Measurements from ENCODE around the gene MAST4.
"Not testable (repeated sequence)": the region's sequence is repeated elsewhere in the genome, so short reads cannot be mapped to it uniquely, and the experiment has no call there.

Gene MAST4

GRCh38 chr5:66742896-66743247 is 146.7 kb downstream of the MAST4 start:
- H3K27me3 ChIP-seq (replicated peaks; ENCODE audit: control insufficient read depth, insufficient read depth, low read length): peaks cover 2% of the 10 kb centered on the region; the same call in 1 of the 2 replicates

GRCh38 chr5:66743344-66743743 is 147.2 kb downstream of the MAST4 start:
- no peak overlapping the region for H3K4me3 ChIP-seq (replicated peaks; ENCODE audit: low read depth, low read length)
- H3K36me3 ChIP-seq (ENCODE audit: control insufficient read depth, insufficient read depth, low read length): no peaks in the 10 kb centered on the region
- TF ChIP-seq CTCF (IDR thresholded peaks at IDR 0.05; ENCODE audit: insufficient read depth, low read length, poor library complexity, severe bottlenecking): no peak
- DNase-seq (ENCODE audit: extremely low read depth, insufficient read length): no peak
- no peaks in the 10 kb centered on the region for H3K27me3 ChIP-seq (replicated peaks; ENCODE audit: control insufficient read depth, insufficient read depth, low read length)

More at GRCh38 chr5:66742896-66743247, 146.7 kb downstream of the MAST4 start:
- no peak for DNase-seq (ENCODE audit: extremely low read depth, insufficient read length)
- Histone ChIP-seq H3K4me3 (replicated peaks; ENCODE audit: low read depth, low read length) (no peak overlapping the region), H3K36me3 (ENCODE audit: control insufficient read depth, insufficient read depth, low read length) (no peaks in the 10 kb centered on the region)
- no peak for TF ChIP-seq CTCF (IDR thresholded peaks at IDR 0.05; ENCODE audit: insufficient read depth, low read length, poor library complexity, severe bottlenecking)

- TF ChIP-seq CTCF (IDR thresholded peaks at IDR 0.05; ENCODE audit: insufficient read depth, low read length, poor library complexity, severe bottlenecking): no peak
- no peak for DNase-seq (ENCODE audit: extremely low read depth, insufficient read length)
Observed at GRCh38 chr5:66744040-66744439, 147.8 kb downstream of the MAST4 start.

GRCh38 chr5:66745297-66745696 is 149.1 kb downstream of the MAST4 start:
- Histone ChIP-seq H3K36me3 (ENCODE audit: control insufficient read depth, insufficient read depth, low read length) (no peaks in the 10 kb centered on the region), H3K4me3 (replicated peaks; ENCODE audit: low read depth, low read length) (no peak overlapping the region), H3K27me3 (replicated peaks; ENCODE audit: control insufficient read depth, insufficient read depth, low read length) (no peaks in the 10 kb centered on the region)
- no peak for DNase-seq (ENCODE audit: extremely low read depth, insufficient read length)
- no peak for TF ChIP-seq CTCF (IDR thresholded peaks at IDR 0.05; ENCODE audit: insufficient read depth, low read length, poor library complexity, severe bottlenecking)

More at GRCh38 chr5:66744040-66744439, 147.8 kb downstream of the MAST4 start:
- no peaks in the 10 kb centered on the region for H3K36me3 ChIP-seq (ENCODE audit: control insufficient read depth, insufficient read depth, low read length)
- H3K27me3 ChIP-seq (replicated peaks; ENCODE audit: control insufficient read depth, insufficient read depth, low read length): no peaks in the 10 kb centered on the region
- H3K4me3 ChIP-seq (replicated peaks; ENCODE audit: low read depth, low read length): no peak overlapping the region

GRCh38 chr5:66747607-66748006 is 151.4 kb downstream of the MAST4 start:
- H3K4me3 ChIP-seq (replicated peaks; ENCODE audit: low read depth, low read length): no peak overlapping the region
- no peak for TF ChIP-seq CTCF (IDR thresholded peaks at IDR 0.05; ENCODE audit: insufficient read depth, low read length, poor library complexity, severe bottlenecking)

GRCh38 chr5:66752668-66753067 is 156.5 kb downstream of the MAST4 start:
- not testable (repeated sequence) for H3K36me3 ChIP-seq (ENCODE audit: control insufficient read depth, insufficient read depth, low read length); H3K27me3 ChIP-seq (replicated peaks; ENCODE audit: control insufficient read depth, insufficient read depth, low read length); H3K4me3 ChIP-seq (replicated peaks; ENCODE audit: low read depth, low read length); DNase-seq (ENCODE audit: extremely low read depth, insufficient read length)

More at GRCh38 chr5:66747607-66748006, 151.4 kb downstream of the MAST4 start:
- DNase-seq (ENCODE audit: extremely low read depth, insufficient read length): no peak
- Histone ChIP-seq H3K36me3 (ENCODE audit: control insufficient read depth, insufficient read depth, low read length) (no peaks in the 10 kb centered on the region), H3K27me3 (replicated peaks; ENCODE audit: control insufficient read depth, insufficient read depth, low read length) (no peaks in the 10 kb centered on the region)

Data from GM06990 (cell line).